Stomach (tissue), 9 donors: ENCODE results near the gene TAS1R3. TPM values are rescaled to one million over a fixed set of nuclear protein-coding genes. Genes with fewer than 3 reads are reported as not detected.
A peak's percentile ranks its signal among the peaks of the same experiment; 100 is the strongest.

Source experiments
- DNase-seq, 2 donors: peaks; one replicate each; pipeline versions ENCODE4 v3.0.0 to v3.0.0-alpha.2; 2013 to 2019
- H3K27ac ChIP-seq, 5 donors: fragments of 200-600 bp in 4 of 5; sonication (generic) in 4 of 5; one replicate each; pipeline ENCODE4 v1.5.1; 2013 to 2019; ENCODE audit warnings: mild to moderate bottlenecking in 1 of 5, moderate library complexity in 1 of 5
- H3K27me3 ChIP-seq, 3 donors: fragments of 200-600 bp; sonication (generic); one replicate each; pipeline ENCODE4 v1.5.1; 2017 to 2019; ENCODE audit warnings: mixed run types in 1 of 3
- H3K36me3 ChIP-seq, 4 donors: fragments of 200-600 bp; sonication (generic); 1 replicate in 3 of 4; 2 replicates in 1 of 4; pipeline ENCODE4 v1.5.1; 2016 to 2019
- H3K4me1 ChIP-seq, 4 donors: fragments of 200-600 bp; sonication (generic); one replicate each; pipeline ENCODE4 v1.5.1; 2016 to 2019
- H3K4me3 ChIP-seq, 4 donors: fragments of 200-600 bp; sonication (generic) in 3 of 4; one replicate each; pipeline ENCODE4 v1.5.1; 2016 to 2019; ENCODE audit warnings: mild to moderate bottlenecking in 1 of 4
- H3K9me3 ChIP-seq, 4 donors: fragments of 200-600 bp; sonication (generic); one replicate each; pipeline ENCODE4 v1.5.1; 2016 to 2019
- CTCF ChIP-seq, 7 experiments: fragments of 450-650 bp in 4 of 7; fragments of 200-600 bp in 3 of 7; sonication (generic) in 3 of 7; IDR thresholded peaks; one replicate each; pipeline ENCODE4 v1.5.1; 2016 to 2019; ENCODE audit warnings: antibody characterized with exemption in 7 of 7, control low read depth in 2 of 7, mild to moderate bottlenecking in 1 of 7
- EP300 ChIP-seq: sonication (generic); formaldehyde crosslinking; IDR thresholded peaks from one replicate; pipeline ENCODE4 v1.6.1; 2017; ENCODE audit warnings: antibody characterized with exemption
- POLR2A ChIP-seq, 4 donors: fragments of 450-650 bp; IDR thresholded peaks; one replicate each; pipeline ENCODE4 v1.6.1; 2016; ENCODE audit warnings: antibody characterized with exemption in 4 of 4, control low read depth in 2 of 4, mild to moderate bottlenecking in 1 of 4, moderate library complexity in 1 of 4
- POLR2AphosphoS5 ChIP-seq, 3 donors: sonication (generic); formaldehyde crosslinking; IDR thresholded peaks; one replicate each; pipeline ENCODE4 v1.6.1; 2016; ENCODE audit warnings: antibody characterized with exemption in 3 of 3
- WGBS, 5 donors: extraction: QIAGEN DNeasy Blood & Tissue Kit in 3 of 5; methylation state at CpG; one replicate each; pipeline versions ENCODE4 v1.1.5 to v1.1.7; 2013 to 2018; 5-methylcytosine and 5-hydroxymethylcytosine counted together
- intact Hi-C: fragments of 100-400 bp; cut with DNase I; formaldehyde crosslinking; loops from one replicate; pipeline ENCODE4 v1.15.1; 2023; ENCODE audit warnings: low total_unique reads
- polyA plus RNA-seq, 3 donors: library from polyadenylated mRNA; stranded (reverse); fragments of 200-250 nt; gene quantifications; one replicate each; pipeline ENCODE4 v1.2.3, GENCODE V29; 2013
- total RNA-seq, 5 donors: library from RNA; depleted of rRNA; stranded (reverse); fragments of >200 nt; gene quantifications; one replicate each; pipeline versions ENCODE4 v1.1.0 to v1.2.3, GENCODE V29; 2014 to 2016
- donor health status: healthy with polysubstance abuse.
- donor health status: Bipolar disorder and iron deficiency.
- donor health status: healthy.

TAS1R3 gene
- total and polyA plus RNA-seq, 8 donors = 0.10 to 11.7 (median 0.37) TPM; not detected in 3

- peaks cover 0 to 37% (median 6%) of the 10 kb centered on the region in 3 donors for H3K27me3 ChIP-seq
- DNase-seq = no peak
- H3K36me3 ChIP-seq = no peaks in the 10 kb centered on the region
- intact Hi-C loops = no loop called here
- TF ChIP-seq CTCF (IDR thresholded peaks at IDR 0.05) (no peak), POLR2AphosphoS5 (IDR thresholded peaks at IDR 0.05) (no peak), EP300 (no peak), POLR2A (IDR thresholded peaks at IDR 0.05) (no peak)
- H3K9me3 ChIP-seq = no peaks in the 10 kb centered on the region
- H3K27ac ChIP-seq = no peak overlapping the region
- WGBS, 5 donors = 80 to 89% (median 87%) methylated on average over 13 to 32 of the region's 32 CpGs
- peaks cover 12 to 25% (median 17%) of the 10 kb centered on the region in 4 donors for H3K4me1 ChIP-seq
- H3K4me3 ChIP-seq = no peak overlapping the region
These were observed 46.6 kb upstream of the TAS1R3 start for GRCh38 chr1:1284221-1285101.

- Histone ChIP-seq H3K4me3 (no peak overlapping the region), H3K36me3 (no peaks in the 10 kb centered on the region), H3K27me3 (peaks cover 0 to 37% (median 6%) of the 10 kb centered on the region in 3 donors), H3K9me3 (no peaks in the 10 kb centered on the region), H3K4me1 (peaks cover 12 to 26% (median 18%) of the 10 kb centered on the region in 4 donors), H3K27ac (no peak overlapping the region)
- DNase-seq = no peak
- intact Hi-C loops = no loop called here
- WGBS, 5 donors = 81 to 93% (median 90%) methylated on average over 12 to 22 of the region's 22 CpGs
- TF ChIP-seq EP300 (no peak), CTCF (IDR thresholded peaks at IDR 0.05) (no peak), POLR2A (IDR thresholded peaks at IDR 0.05) (no peak), POLR2AphosphoS5 (IDR thresholded peaks at IDR 0.05) (no peak)
These were observed 45.9 kb upstream of the TAS1R3 start for GRCh38 chr1:1285102-1285571.

DNA sequence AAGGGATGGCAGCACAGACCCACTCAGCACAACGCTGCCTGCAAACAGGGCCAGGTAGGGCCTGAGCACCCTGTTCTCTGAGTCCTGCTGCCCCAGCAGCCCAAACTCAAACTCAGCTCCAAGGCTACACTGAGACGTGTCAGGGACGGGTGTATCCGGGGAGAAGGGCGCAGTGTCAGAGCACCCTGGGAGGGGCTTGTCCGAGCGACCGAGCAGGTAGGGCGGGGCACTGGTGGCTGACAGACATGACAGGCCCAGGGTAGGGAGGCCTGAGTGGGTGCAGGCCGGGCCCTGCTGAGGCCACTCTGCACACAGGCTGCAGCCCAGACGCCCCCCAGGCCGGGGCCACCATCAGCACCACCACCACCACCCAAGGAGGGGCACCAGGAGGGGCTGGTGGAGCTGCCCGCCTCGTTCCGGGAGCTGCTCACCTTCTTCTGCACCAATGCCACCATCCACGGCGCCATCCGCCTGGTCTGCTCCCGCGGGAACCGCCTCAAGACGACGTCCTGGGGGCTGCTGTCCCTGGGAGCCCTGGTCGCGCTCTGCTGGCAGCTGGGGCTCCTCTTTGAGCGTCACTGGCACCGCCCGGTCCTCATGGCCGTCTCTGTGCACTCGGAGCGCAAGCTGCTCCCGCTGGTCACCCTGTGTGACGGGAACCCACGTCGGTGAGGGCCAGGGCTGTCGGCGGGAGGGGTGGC is 45.3 kb upstream of the TAS1R3 start:
- Histone ChIP-seq H3K4me1 (peaks cover 15 to 32% (median 24%) of the 10 kb centered on the region in 4 donors), H3K4me3 (no peak overlapping the region), H3K36me3 (no peaks in the 10 kb centered on the region), H3K9me3 (no peaks in the 10 kb centered on the region), H3K27me3 (peaks cover 0 to 37% (median 6%) of the 10 kb centered on the region in 3 donors), H3K27ac (no peak overlapping the region)
- intact Hi-C loops = no loop called here
- TF ChIP-seq EP300 = no peak
- no peak for TF ChIP-seq POLR2AphosphoS5 (IDR thresholded peaks at IDR 0.05)
- TF ChIP-seq POLR2A (IDR thresholded peaks at IDR 0.05) = no peak
- no peak for TF ChIP-seq CTCF (IDR thresholded peaks at IDR 0.05)
- WGBS, 5 donors = 52 to 65% (median 61%) methylated on average over 17 to 37 of the region's 37 CpGs
- DNase-seq = peak in 1 of 2 donors; percentile 59
